ENCODE data around the gene HYAL1. TPM values are rescaled to one million over a fixed set of nuclear protein-coding genes. Genes with fewer than 3 reads are reported as not detected.

The HYAL1 gene
- total RNA-seq, 1 experiment from 2014 or later: 1.5 TPM

DNA sequence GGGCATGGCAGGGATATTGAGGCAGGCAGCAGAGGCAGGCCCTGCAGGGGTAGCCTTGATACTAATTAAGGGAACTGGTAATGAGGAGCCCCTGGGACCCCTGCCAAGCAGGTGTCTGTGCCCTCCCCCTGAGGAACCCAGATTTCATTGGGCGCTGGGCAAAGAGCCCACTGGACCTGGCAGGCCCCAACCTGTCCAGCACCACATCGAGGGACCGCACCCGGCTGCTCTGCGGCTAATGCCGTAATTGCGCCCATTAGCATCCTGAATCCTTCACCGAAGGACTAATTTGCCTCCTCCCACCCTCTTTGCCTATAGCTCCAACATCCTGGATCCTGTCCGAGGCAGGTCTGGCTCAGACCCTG is 48.1 kb downstream of the HYAL1 start:
- Mint-ChIP-seq H3K27ac (ENCODE audit: unreplicated experiment) (no peak overlapping the region), H3K4me1 (ENCODE audit: low read depth, unreplicated experiment) (peaks cover 4% of the 10 kb centered on the region), H3K4me3 (ENCODE audit: low read depth, unreplicated experiment) (no peak overlapping the region), H3K9me3 (ENCODE audit: low read depth, unreplicated experiment) (no peaks in the 10 kb centered on the region), H3K36me3 (ENCODE audit: insufficient read depth, unreplicated experiment) (peaks cover 55% of the 10 kb centered on the region), H3K27me3 (ENCODE audit: unreplicated experiment) (no peaks in the 10 kb centered on the region)
- intact Hi-C loops (cut with micrococcal nuclease; ENCODE audit: unreplicated experiment): no loop called here
- TF ChIP-seq, protein P1, sequence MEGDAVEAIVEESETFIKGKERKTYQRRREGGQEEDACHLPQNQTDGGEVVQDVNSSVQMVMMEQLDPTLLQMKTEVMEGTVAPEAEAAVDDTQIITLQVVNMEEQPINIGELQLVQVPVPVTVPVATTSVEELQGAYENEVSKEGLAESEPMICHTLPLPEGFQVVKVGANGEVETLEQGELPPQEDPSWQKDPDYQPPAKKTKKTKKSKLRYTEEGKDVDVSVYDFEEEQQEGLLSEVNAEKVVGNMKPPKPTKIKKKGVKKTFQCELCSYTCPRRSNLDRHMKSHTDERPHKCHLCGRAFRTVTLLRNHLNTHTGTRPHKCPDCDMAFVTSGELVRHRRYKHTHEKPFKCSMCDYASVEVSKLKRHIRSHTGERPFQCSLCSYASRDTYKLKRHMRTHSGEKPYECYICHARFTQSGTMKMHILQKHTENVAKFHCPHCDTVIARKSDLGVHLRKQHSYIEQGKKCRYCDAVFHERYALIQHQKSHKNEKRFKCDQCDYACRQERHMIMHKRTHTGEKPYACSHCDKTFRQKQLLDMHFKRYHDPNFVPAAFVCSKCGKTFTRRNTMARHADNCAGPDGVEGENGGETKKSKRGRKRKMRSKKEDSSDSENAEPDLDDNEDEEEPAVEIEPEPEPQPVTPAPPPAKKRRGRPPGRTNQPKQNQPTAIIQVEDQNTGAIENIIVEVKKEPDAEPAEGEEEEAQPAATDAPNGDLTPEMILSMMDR (IDR thresholded peaks at IDR 0.05; ENCODE audit: unreplicated experiment): no peak
- CTCF ChIA-PET: no interaction called here
- no peak for DNase-seq
- BruUV-seq (replicated peaks): no TSS peak

DNA sequence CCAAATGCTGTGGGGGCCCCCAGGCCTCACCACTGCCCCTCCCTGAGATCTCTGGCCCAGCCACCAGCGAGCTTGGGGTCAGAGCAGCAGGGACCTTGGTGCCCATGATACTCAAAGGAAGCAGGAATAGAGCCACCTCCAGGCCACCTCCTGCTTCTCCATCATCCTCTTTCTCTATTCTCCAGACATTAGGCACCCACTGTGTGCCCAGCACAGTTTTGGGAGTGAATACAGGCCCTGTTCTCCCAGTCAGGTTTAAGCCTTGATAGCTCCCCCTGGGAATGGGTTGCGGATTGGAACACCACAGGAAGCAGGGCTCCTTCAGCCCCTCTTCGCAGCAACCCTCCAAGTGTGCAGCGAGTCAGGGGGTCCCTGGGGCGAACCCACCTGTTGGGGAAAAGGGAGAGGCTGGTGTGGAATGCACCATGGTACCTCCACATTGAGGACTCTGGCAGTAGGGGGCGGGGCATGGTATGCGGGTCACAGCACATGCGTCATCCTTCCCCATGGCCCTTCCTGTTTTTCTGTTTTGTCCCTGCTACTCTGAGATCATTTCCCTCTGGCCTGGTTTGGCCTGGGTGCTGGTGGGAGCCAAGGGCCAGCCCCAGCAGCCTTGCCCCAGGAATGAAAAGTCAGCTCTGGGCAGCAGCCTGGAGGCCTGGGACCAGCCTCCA is 48.7 kb downstream of the HYAL1 start:
- H3K27ac Mint-ChIP-seq (ENCODE audit: unreplicated experiment): no peak overlapping the region
- H3K4me1 Mint-ChIP-seq (ENCODE audit: low read depth, unreplicated experiment): peaks cover 9% of the 10 kb centered on the region
- intact Hi-C loops (cut with micrococcal nuclease; ENCODE audit: unreplicated experiment): no loop called here
- CTCF ChIA-PET: no interaction called here
- no TSS peak for BruUV-seq (replicated peaks)
- H3K27me3 Mint-ChIP-seq (ENCODE audit: unreplicated experiment): no peaks in the 10 kb centered on the region
- no peaks in the 10 kb centered on the region for H3K9me3 Mint-ChIP-seq (ENCODE audit: low read depth, unreplicated experiment)
- H3K4me3 Mint-ChIP-seq (ENCODE audit: low read depth, unreplicated experiment): no peak overlapping the region
- DNase-seq: no peak
- peaks cover 52% of the 10 kb centered on the region for H3K36me3 Mint-ChIP-seq (ENCODE audit: insufficient read depth, unreplicated experiment)
- TF ChIP-seq, protein P1 (IDR thresholded peaks at IDR 0.05; ENCODE audit: unreplicated experiment): no peak

DNA sequence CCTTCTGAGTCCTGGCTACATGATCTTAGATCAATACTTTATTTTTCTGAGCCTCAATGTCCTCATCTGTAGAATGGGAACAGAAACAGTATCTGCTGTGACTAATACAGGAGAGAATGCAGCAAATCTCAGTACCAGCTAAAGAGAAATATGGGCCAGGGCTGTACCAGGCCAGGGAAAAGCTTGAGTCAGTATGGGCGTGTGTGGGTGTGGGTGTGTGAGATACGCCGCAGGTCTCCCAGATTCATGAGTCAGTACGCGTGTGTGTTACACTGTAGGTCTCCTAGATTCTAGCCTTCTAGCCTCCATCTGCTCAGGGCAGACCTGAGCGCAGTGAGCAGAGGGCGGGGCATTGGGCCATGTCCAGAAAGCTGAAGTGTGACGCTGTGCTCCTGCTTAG is 52.2 kb downstream of the HYAL1 start:
- H3K4me3 Mint-ChIP-seq (ENCODE audit: low read depth, unreplicated experiment): no peak overlapping the region

DNA sequence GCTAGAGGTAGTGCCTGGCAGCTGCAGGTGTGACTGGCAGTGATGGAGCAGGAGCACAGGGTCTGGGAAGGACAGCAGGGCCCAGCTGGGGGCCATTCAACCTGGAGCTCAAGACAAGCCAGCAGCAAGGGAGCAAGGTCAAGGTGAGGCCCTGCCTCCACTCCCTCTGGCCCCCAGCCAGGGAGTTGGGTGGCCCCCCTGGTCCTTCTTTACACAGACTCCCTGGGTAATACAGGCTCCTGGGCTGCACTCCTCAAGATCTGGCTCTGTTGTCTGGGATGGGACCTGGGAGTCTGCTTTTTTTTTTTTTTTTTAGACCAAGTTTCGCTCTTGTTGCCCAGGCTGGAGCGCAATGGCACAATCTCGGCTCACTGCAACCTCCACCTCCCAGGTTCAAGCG is 52.9 kb downstream of the HYAL1 start:
- peaks cover 17% of the 10 kb centered on the region for H3K4me1 Mint-ChIP-seq (ENCODE audit: low read depth, unreplicated experiment)

More for the DNA sequence above, 52.2 kb downstream of the HYAL1 start:
- peaks cover 32% of the 10 kb centered on the region for H3K36me3 Mint-ChIP-seq (ENCODE audit: insufficient read depth, unreplicated experiment)
- H3K27me3 Mint-ChIP-seq (ENCODE audit: unreplicated experiment): no peaks in the 10 kb centered on the region
- H3K27ac Mint-ChIP-seq (ENCODE audit: unreplicated experiment): peak overlapping the region; percentile 33
- BruUV-seq (replicated peaks): no TSS peak
- CTCF ChIA-PET: interaction anchor here (0.5 kb wide), 1 partner anchor 85 kb away, joined by 6 read pairs; no protein-coding TSS in a partner anchor
- peaks cover 17% of the 10 kb centered on the region for H3K4me1 Mint-ChIP-seq (ENCODE audit: low read depth, unreplicated experiment)
- intact Hi-C loops (cut with micrococcal nuclease; ENCODE audit: unreplicated experiment): no loop called here
- TF ChIP-seq, protein P1 (IDR thresholded peaks at IDR 0.05; ENCODE audit: unreplicated experiment): no peak
- no peaks in the 10 kb centered on the region for H3K9me3 Mint-ChIP-seq (ENCODE audit: low read depth, unreplicated experiment)
- DNase-seq: peak; percentile 28

More for the DNA sequence above, 52.9 kb downstream of the HYAL1 start:
- CTCF ChIA-PET: no interaction called here
- Mint-ChIP-seq H3K9me3 (ENCODE audit: low read depth, unreplicated experiment) (no peaks in the 10 kb centered on the region), H3K27me3 (ENCODE audit: unreplicated experiment) (no peaks in the 10 kb centered on the region), H3K4me3 (ENCODE audit: low read depth, unreplicated experiment) (no peak overlapping the region), H3K27ac (ENCODE audit: unreplicated experiment) (no peak overlapping the region), H3K36me3 (ENCODE audit: insufficient read depth, unreplicated experiment) (peaks cover 37% of the 10 kb centered on the region)
- TF ChIP-seq, protein P1 (IDR thresholded peaks at IDR 0.05; ENCODE audit: unreplicated experiment): no peak
- no TSS peak for BruUV-seq (replicated peaks)
- intact Hi-C loops (cut with micrococcal nuclease; ENCODE audit: unreplicated experiment): no loop called here
- no peak for DNase-seq

Other genes starting within 250 kb of the HYAL1 start
- gene RBM5, start 214.7 kb downstream of the HYAL1 start, total RNA-seq (2022): 126 and 128 TPM in 2 replicates
- 1.6 and 1.7 TPM in 2 replicates for gene SEMA3F, start 148.2 kb downstream of the HYAL1 start, total RNA-seq (2022)
- gene GNAT1, start 112.0 kb downstream of the HYAL1 start, total RNA-seq (2022): not detected in 2 replicates
- not detected in 2 replicates for gene SLC38A3, start 98.3 kb downstream of the HYAL1 start, total RNA-seq (2022)
- 92.5 and 102 TPM in 2 replicates for gene GNAI2, start 67.4 kb downstream of the HYAL1 start, total RNA-seq (2022)
- 20.3 and 25.7 TPM in 2 replicates for gene SEMA3B, start 34.4 kb downstream of the HYAL1 start, total RNA-seq (2022)
- 0.32 TPM in 1 of 2 replicates, not detected in the other for gene LSMEM2, start 24.5 kb downstream of the HYAL1 start, total RNA-seq (2022)
- gene IFRD2, start 11.1 kb downstream of the HYAL1 start, total RNA-seq (2022): 121 TPM in 2 replicates
- 4.3 and 5.5 TPM in 2 replicates for gene HYAL3, start 4.2 kb downstream of the HYAL1 start, total RNA-seq (2022)
- 11.6 and 15.0 TPM in 2 replicates for gene NAA80, start 4.2 kb downstream of the HYAL1 start, total RNA-seq (2022)
- gene HYAL2, start 19.2 kb upstream of the HYAL1 start, total RNA-seq (2022): 35.7 and 36.9 TPM in 2 replicates
- 29.2 and 31.2 TPM in 2 replicates for gene TUSC2, start 24.6 kb upstream of the HYAL1 start, total RNA-seq (2022)
- gene RASSF1, start 37.3 kb upstream of the HYAL1 start, total RNA-seq (2022): 14.7 and 16.8 TPM in 2 replicates
- 0.44 and 0.71 TPM in 2 replicates for gene ZMYND10, start 42.2 kb upstream of the HYAL1 start, total RNA-seq (2022)
- gene NPRL2, start 47.2 kb upstream of the HYAL1 start, total RNA-seq (2022): 21.0 and 21.8 TPM in 2 replicates
- gene CYB561D2, start 47.3 kb upstream of the HYAL1 start, total RNA-seq (2022): 19.4 and 19.7 TPM in 2 replicates
- 29.3 and 29.4 TPM in 2 replicates for gene TMEM115, start 55.9 kb upstream of the HYAL1 start, total RNA-seq (2022)
- 0.12 TPM in 1 of 2 replicates, not detected in the other for gene CACNA2D2, start 200.1 kb upstream of the HYAL1 start, total RNA-seq (2022)